Right lung (tissue), 5 donors: ENCODE measurements around the gene ZNF770. TPM values are rescaled to one million over a fixed set of nuclear protein-coding genes. Genes with fewer than 3 reads are reported as not detected.
A peak's percentile ranks its signal among the peaks of the same experiment; 100 is the strongest.
"Not testable (repeated sequence)": the region's sequence is repeated elsewhere in the genome, so short reads cannot be mapped to it uniquely, and the experiment has no call there.

Experiments
- DNase-seq, 2 donors: peaks; one replicate each; pipeline ENCODE4 v3.0.0-alpha.2; 2013
- polyA plus RNA-seq, 5 donors: library from polyadenylated mRNA; unstranded; fragments of 120-200 nt; gene quantifications; one replicate each; pipeline versions ENCODE4 v1.2.1 to v1.2.3, GENCODE V29; 2013; ENCODE audit warnings: inconsistent platforms in 1 of 5, low replicate concordance in 1 of 5; ENCODE audit not compliant: insufficient read length in 5 of 5, insufficient read depth in 1 of 5

Gene ZNF770
- polyA plus RNA-seq, 5 donors: 25.8 to 51.9 (median 43.2) TPM

DNA sequence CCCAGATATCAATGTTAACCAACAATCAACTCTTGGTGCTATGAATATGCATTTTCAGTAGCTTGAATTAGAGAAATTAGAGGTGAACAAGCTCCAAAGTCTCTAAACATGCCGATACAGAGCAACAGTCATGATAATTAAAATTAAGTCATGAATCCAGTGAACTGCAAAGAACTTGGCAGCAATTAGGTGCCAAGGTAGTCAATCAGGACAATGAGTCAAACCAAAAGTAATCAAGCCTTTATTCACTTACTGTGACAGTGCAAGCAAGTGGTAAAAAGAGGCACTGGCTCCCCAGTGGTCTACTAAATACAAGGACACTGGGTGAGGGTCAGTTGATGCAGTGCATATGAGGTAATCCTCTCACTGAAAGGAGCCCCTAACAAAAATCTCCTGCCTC lies 1.8 kb downstream of the ZNF770 start:
- DNase-seq: no peak

GRCh38 chr15:34984889-34985630 lies 3.0 kb downstream of the ZNF770 start:
- DNase-seq: no peak

DNA sequence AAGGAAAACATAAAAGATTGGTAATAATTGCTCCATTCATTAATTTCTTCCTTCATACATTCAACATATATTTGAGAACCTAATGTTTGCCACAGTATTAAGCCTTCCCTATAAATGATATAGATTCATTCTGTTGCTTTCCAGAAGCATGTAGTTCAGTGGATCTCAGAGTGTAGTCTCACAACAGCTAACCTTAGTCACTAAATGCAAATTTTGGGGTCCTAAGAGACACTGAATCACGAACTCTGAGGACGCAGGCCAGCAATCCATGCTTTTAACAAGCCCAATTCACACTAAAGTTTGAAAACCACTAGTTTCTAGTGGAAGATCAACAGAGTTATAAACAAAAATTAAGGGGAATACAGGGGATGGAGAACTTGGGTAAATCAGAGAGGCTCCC lies 11.3 kb downstream of the ZNF770 start:
- no peak for DNase-seq

DNA sequence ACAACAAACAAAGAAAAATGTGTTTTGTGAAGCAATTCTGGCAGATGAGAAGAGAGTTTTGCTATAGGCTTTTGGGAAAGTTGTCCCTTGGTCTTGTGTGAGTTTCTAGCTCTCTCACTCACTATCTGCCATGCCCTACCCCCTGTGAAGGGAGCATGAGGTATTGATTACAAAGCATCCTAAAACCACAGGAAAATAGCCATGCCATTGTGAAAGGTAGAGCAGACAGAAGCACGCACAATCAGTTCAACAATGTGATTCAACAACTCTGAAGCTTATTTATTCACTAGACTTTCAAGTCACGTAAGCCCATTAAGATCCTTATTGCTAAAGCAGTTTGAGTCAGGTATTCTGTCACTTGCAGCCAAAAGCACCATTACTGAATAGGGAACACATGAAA lies 12.0 kb downstream of the ZNF770 start:
- DNase-seq: no peak

GRCh38 chr15:34973512-34973911 lies 14.6 kb downstream of the ZNF770 start:
- no peak for DNase-seq

GRCh38 chr15:34970098-34970643 lies 17.9 kb downstream of the ZNF770 start:
- DNase-seq: not testable (repeated sequence)

- peak; percentile 92 to 94 for DNase-seq
Measured at GRCh38 chr15:34969340-34970097, 18.6 kb downstream of the ZNF770 start, which contains the start of gene AQR. Gene AQR, minus strand, starts transcription at chr15:34969742. Its CDS starts 129 bp downstream, at chr15:34969613.

GRCh38 chr15:34964277-34964676 lies 23.8 kb downstream of the ZNF770 start:
- no peak for DNase-seq

DNA sequence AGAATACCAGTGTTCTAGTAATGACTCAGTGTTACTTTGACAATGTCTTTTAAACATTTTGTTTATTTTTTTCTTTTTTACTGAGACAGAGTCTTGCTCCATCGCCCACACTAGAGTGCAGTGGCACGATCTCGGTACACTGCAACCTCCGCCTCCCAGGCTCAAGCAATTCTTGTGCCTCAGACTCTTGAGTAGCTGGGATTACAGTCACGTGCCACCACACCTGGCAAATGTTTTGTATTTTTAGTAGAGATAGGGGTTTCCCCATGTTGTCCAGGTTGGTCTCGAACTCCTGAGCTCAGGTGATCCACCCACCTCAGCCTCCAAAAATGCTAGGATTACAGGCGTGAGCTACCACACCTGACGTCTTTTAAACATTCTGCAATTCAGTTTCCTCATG lies 34.2 kb downstream of the ZNF770 start:
- DNase-seq: no peak

DNA sequence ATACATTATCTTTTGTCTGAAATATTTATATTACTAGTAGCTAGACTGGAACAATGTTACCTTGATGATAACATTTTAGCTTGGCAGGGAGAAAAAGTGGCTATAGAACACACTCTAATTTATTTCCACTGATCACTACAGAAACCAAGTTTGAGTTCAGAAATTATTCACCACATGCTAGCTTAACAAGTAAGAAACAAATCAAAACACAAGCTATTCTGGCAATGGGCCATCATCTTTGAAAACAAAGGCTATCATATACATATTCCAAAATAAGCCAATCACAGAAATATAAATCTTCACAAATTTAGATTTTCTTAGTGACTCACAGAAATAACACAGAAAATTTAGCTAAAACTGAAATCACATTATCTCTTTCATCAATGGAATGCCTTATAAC lies 35.6 kb downstream of the ZNF770 start:
- DNase-seq: no peak

DNA sequence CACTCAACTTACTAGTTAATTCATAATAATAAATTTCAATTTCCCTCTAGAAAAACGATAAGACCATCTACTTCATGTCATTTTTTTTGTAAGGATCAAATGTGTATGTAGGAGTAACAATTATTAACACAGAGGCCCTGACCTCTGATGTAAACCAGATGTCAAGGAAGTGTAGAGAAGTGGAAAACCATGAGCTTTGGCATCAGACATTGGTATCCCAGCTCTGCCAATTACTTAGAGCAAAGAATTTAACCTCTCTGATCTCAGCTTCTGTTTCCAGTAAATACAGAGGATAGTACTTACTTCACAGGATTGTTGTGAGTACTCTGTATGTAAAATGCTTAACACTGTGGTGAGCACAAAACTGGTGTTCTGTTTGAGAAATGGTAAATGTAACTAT lies 36.1 kb downstream of the ZNF770 start:
- peak in 1 of 2 donors; percentile 8 for DNase-seq

GRCh38 chr15:34944936-34945335 lies 43.2 kb downstream of the ZNF770 start:
- no peak for DNase-seq

GRCh38 chr15:34943711-34944110 lies 44.4 kb downstream of the ZNF770 start:
- DNase-seq: no peak

DNA sequence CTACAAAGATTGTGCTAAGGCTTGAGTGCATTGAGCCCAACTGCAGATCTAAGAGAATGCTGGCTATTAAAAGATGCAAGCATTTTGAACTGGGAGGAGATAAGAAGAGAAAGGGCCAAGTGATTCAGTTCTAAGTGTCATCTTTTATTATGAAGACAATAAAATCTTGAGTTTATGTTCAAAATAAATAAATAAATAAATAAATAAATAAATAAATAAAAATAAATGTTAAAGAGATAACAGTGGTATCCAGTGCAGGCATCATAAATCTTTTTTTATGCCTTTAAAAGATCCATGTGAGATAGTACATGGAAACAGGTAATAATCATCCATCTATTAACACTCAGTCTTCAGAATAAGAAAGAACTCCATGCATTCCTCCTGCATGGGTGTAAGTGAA lies 44.8 kb downstream of the ZNF770 start:
- DNase-seq: not testable (repeated sequence)

GRCh38 chr15:34942363-34942762 lies 45.7 kb downstream of the ZNF770 start:
- peak; percentile 52 to 54 for DNase-seq

- no peak for DNase-seq
Measured at GRCh38 chr15:34941831-34942230, 46.3 kb downstream of the ZNF770 start.

GRCh38 chr15:34941185-34941698 lies 46.8 kb downstream of the ZNF770 start:
- no peak for DNase-seq

DNA sequence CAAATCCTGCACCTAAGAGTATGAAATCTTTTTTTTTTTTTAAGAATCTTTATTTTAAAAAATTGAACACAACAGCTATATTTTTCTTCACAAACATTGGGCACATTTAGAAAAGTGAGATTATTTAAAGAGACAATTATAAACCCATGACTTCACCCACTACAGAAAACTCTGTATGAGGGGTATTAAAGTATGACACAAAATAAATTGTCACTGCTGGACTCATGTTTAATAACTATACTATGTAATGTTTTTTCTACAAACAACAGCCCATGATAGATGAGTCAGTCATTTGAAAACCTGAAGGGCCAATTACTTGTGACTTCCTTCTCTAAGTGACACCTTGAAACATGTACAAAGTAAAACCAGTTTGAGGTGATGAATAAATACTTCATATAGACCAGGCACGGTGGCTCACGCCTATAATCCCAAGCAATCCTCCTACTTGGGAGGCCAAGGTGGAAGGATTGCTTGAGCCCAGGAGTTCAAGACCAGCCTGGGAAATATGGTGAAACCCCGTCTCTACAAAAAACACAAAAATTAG lies 54.6 kb downstream of the ZNF770 start:
- no peak for DNase-seq

GRCh38 chr15:34928349-34928748 lies 59.7 kb downstream of the ZNF770 start:
- not testable (repeated sequence) for DNase-seq
